Measurements from ENCODE around the gene GRM7. TPM values are rescaled to one million over a fixed set of nuclear protein-coding genes. Genes with fewer than 3 reads are reported as not detected.

GRM7 gene
- total RNA-seq, 1 experiment from 2014 or later = 0.28 TPM

DNA sequence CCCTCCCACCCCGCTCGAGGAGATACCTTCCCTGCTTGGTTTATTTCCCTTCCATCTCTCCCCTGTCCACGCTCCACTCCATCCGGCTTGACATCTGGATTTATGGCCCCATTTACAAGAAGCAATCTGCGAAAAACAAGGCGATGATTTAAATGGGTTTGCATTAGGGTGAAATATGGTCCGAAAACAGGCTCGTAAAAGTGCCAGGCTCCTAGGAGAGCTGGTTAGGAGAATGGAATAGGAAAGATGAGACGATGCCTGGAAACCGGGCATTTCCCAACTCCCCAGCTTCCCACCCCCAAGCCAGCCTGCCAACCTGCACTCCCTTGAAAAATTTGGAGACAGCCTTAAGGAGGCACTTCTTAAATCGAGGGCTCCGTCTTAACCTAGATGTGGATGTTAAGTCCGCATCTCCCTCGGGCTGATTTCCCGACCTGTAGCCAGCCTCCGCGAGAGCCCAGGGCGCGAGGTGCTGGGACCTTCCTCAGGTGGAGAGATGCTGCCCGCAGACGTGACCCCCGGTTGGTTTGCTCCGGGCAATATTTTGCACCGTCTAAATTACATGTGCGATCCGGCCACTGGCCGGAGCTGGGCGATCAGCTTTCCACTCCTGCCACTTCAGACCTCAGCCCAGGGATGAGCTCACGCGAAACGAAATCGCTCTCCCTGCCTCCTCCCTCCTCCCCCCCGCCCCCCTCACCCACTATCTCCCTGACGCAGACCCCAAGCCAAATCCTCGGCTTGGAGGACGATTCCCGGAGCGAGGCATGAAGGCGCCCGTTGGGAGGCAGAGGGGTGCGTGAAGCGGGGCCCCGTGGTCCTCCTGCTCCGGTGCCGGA lies 1.3 kb downstream of the GRM7 start:
- Mint-ChIP-seq H3K27ac (no peak overlapping the region), H3K36me3 (ENCODE audit: insufficient read depth in 1 of 3, low read depth in 3 of 3) (no peaks in the 10 kb centered on the region; a peak in 1 of 7 replicates), H3K4me1 (peaks cover 24 to 27% of the 10 kb centered on the region in 2 experiments), H3K9me3 (peaks cover 0 to 2% of the 10 kb centered on the region in 2 experiments; a peak in 1 of 5 replicates), H3K4me3 (peak overlapping the region; percentile 63 to 87), H3K27me3 (ENCODE audit: low read depth) (peaks cover 93% of the 10 kb centered on the region)
- no peak overlapping the region for H3K18ac ChIP-seq (ENCODE audit: insufficient read length, low read depth, low read length)
- no peaks in the 10 kb centered on the region for H3K9me3 ChIP-seq (ENCODE audit: control insufficient read depth, low read depth, low read length)
- H4K5ac ChIP-seq (ENCODE audit: insufficient read length, low read depth, low read length) = no peak overlapping the region
- no peak for TF ChIP-seq CTCF (conservative IDR thresholded peaks at IDR 0.05)
- H4K91ac ChIP-seq (ENCODE audit: insufficient read length, low read depth, low read length) = no peak overlapping the region
- no peak overlapping the region for H2BK15ac ChIP-seq (ENCODE audit: low read depth, low read length)
- no peaks in the 10 kb centered on the region for H3K4me1 ChIP-seq (ENCODE audit: insufficient read depth, low read length)
- no peak overlapping the region for H3T11ph ChIP-seq (ENCODE audit: low read length)
- no peak overlapping the region for H3K4ac ChIP-seq (ENCODE audit: low read depth, low read length)
- H2BK20ac ChIP-seq (ENCODE audit: low read depth, low read length, poor library complexity, severe bottlenecking) = no peak overlapping the region
- H4K8ac ChIP-seq (replicated peaks; ENCODE audit: insufficient read length, low read depth, low read length) = no peak overlapping the region
- no peak overlapping the region for H3K27ac ChIP-seq (ENCODE audit: insufficient read length, low read depth, low read length)
- no peak overlapping the region for H2AK5ac ChIP-seq (ENCODE audit: insufficient read length, low read length)
- no peak overlapping the region for H3K14ac ChIP-seq (ENCODE audit: insufficient read depth, low read length)
- peak overlapping the region; percentile 78 for H3K4me2 ChIP-seq (ENCODE audit: insufficient read depth, insufficient read length, low read length)
- H2BK12ac ChIP-seq (ENCODE audit: insufficient read length, low read depth, low read length) = no peak overlapping the region
- H3K56ac ChIP-seq (ENCODE audit: insufficient read length, low read depth, low read length) = no peak overlapping the region
- H3K27me3 ChIP-seq (ENCODE audit: insufficient read depth, low read length) = peaks cover 44% of the 10 kb centered on the region
- H2BK120ac ChIP-seq (ENCODE audit: low read depth, low read length, poor library complexity, severe bottlenecking) = no peak overlapping the region
- no peaks in the 10 kb centered on the region for H3K79me1 ChIP-seq (ENCODE audit: insufficient read depth, low read depth, low read length, poor library complexity, severe bottlenecking)
- H2BK5ac ChIP-seq (ENCODE audit: insufficient read length, low read length) = no peak overlapping the region
- H2AFZ ChIP-seq (ENCODE audit: low read length) = no peak overlapping the region
- DNase-seq = peak; percentile 37
- no peaks in the 10 kb centered on the region for H4K20me1 ChIP-seq (ENCODE audit: control insufficient read depth, insufficient read depth, insufficient read length)
- no peak overlapping the region for H3K23ac ChIP-seq (ENCODE audit: insufficient read length, low read depth, low read length)
- WGBS (ENCODE audit: extremely low coverage, insufficient read length, low lambda C conversion rate) = no CpG with 5 or more reads among the region's 45 CpGs
- H3K9ac ChIP-seq (ENCODE audit: extremely low read depth, insufficient read length, low read length) = no peak overlapping the region
- H3K23me2 ChIP-seq (ENCODE audit: insufficient read length, low read depth, low read length, poor library complexity, severe bottlenecking) = peaks cover 28% of the 10 kb centered on the region
- H3K79me2 ChIP-seq (ENCODE audit: insufficient read depth, low read length) = no peaks in the 10 kb centered on the region
